Parathyroid adenoma (tissue), 2 donors: ENCODE results near the gene RFTN1.
A peak's percentile ranks its signal among the peaks of the same experiment; 100 is the strongest.

Experiments used
- H2AFZ ChIP-seq: fragments of 300-600 bp; sonication (generic); one replicate; pipeline ENCODE4 v1.7.0; 2017; ENCODE audit warnings: antibody characterized with exemption, mild to moderate bottlenecking
- H3K27ac ChIP-seq: fragments of 300-600 bp; sonication (generic); one replicate; pipeline ENCODE4 v1.7.0; 2017
- H3K27me3 ChIP-seq: fragments of 300-600 bp; sonication (generic); one replicate; pipeline ENCODE4 v1.7.0; 2017; ENCODE audit warnings: low read length; ENCODE audit not compliant: control insufficient read depth, insufficient read depth
- H3K36me3 ChIP-seq: fragments of 300-600 bp; sonication (generic); one replicate; pipeline ENCODE4 v1.7.0; 2017; ENCODE audit warnings: low read length; ENCODE audit not compliant: control insufficient read depth, insufficient read depth
- H3K4me1 ChIP-seq: fragments of 300-600 bp; sonication (generic); one replicate; pipeline ENCODE4 v1.7.0; 2017; ENCODE audit warnings: control low read depth
- H3K4me2 ChIP-seq: fragments of 300-600 bp; sonication (generic); one replicate; pipeline ENCODE4 v1.7.0; 2017; ENCODE audit warnings: low read length
- H3K4me3 ChIP-seq: fragments of 300-600 bp; sonication (generic); one replicate; pipeline ENCODE4 v1.7.0; 2017; ENCODE audit warnings: low read depth, low read length
- H3K79me2 ChIP-seq: fragments of 300-600 bp; sonication (generic); one replicate; pipeline ENCODE4 v1.7.0; 2017; ENCODE audit warnings: control low read depth
- H3K9ac ChIP-seq: fragments of 300-600 bp; sonication (generic); one replicate; pipeline ENCODE4 v1.7.0; 2017; ENCODE audit warnings: mild to moderate bottlenecking
- H3K9me3 ChIP-seq: fragments of 300-600 bp; sonication (generic); one replicate; pipeline ENCODE4 v1.7.0; 2017; ENCODE audit warnings: low read length; ENCODE audit not compliant: control insufficient read depth
- CTCF ChIP-seq: fragments of 300-600 bp; sonication (generic); IDR thresholded peaks from one replicate; pipeline ENCODE4 v1.7.0; 2017; ENCODE audit warnings: antibody characterized with exemption, mild to moderate bottlenecking
- donor health status: primary hyperparathyroidism.

Gene RFTN1

DNA sequence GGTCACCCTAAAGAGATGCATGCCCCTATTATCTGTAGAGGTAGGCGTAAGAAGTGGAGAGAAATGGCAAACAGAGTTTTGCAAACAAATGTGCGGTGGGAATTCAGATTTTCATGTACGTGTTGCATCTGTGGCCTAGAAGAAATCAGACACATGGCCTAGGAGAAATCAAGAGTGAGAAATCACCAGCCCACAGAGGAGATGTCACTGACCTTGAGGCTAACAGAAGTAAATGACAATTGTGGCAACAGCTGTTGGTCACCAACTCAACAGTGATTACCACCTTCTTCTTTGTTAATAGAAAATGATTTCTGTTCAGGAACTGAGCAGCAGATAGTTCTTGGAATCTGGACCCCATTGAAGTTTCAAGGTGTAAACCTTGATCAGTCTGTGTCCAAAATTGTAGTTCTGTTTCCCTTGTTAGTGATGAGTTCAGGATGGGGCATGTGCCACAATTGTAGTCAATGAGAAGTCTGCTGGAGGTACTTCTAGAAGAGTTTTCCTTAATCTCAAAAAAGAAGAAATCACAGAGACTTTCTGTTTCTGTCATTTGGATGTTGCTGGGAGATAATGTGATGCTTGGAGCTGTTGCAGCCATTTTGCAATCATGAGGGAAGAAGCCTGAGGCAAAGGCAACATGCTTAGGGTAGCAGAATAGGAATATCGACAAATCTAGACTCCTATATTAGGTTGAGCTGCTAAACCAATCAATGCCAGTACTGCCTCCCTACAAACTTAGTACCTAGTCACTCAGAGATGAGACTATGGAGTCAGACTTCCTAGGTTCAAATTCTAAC lies 34.3 kb upstream of the RFTN1 start:
- H3K36me3 ChIP-seq: no peaks in the 10 kb centered on the region
- no peak overlapping the region for H3K4me2 ChIP-seq
- no peaks in the 10 kb centered on the region for H3K79me2 ChIP-seq
- H3K27ac ChIP-seq: no peak overlapping the region
- H3K4me3 ChIP-seq: no peak overlapping the region
- no peaks in the 10 kb centered on the region for H3K9me3 ChIP-seq
- H3K9ac ChIP-seq: no peak overlapping the region
- H3K27me3 ChIP-seq: no peaks in the 10 kb centered on the region
- no peak overlapping the region for H2AFZ ChIP-seq
- H3K4me1 ChIP-seq: no peaks in the 10 kb centered on the region
- no peak for TF ChIP-seq CTCF

DNA sequence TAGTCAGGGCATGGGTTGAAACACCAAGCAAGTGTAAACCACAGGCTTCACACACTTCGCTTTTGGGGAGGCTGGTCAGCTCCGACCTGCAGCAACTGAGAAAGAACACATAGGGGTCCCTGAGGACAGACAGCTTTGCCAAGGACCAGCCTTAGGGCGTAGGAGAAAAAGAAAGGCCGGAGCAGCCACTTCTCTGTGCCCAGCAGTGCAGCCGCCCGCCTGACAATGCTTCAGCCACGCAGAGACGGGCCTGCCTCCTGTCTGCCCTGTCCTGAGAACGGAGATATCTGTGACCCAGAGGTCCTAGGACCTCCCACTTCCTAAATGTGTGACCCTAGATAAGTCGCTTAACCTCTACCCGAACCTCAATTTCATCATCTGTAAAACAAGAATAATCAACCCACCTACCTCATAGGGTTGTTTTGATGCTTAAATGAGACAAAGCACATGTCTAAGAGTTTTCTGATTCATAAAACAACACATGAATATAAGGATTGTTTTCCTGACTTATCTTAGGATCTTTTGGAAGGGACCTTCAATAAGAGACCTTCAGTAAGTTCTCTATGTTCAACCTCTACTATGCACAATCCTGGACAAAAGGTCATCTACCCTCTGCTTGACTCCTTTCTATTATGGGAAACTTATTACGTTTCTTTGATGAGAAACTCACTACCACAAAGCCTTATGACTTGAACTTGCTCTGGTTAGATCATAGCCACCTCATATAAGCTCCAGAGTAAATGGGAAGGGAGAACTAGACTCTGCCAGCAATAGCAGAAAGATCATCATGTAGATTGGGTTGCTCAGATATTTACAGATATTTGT lies 32.9 kb upstream of the RFTN1 start:
- Histone ChIP-seq H3K27ac (peak overlapping the region; percentile 67), H3K79me2 (no peaks in the 10 kb centered on the region), H3K9ac (no peak overlapping the region), H3K4me1 (no peaks in the 10 kb centered on the region), H3K27me3 (no peaks in the 10 kb centered on the region), H3K9me3 (no peaks in the 10 kb centered on the region), H3K4me2 (no peak overlapping the region), H3K36me3 (no peaks in the 10 kb centered on the region), H2AFZ (no peak overlapping the region), H3K4me3 (no peak overlapping the region)
- no peak for TF ChIP-seq CTCF

DNA sequence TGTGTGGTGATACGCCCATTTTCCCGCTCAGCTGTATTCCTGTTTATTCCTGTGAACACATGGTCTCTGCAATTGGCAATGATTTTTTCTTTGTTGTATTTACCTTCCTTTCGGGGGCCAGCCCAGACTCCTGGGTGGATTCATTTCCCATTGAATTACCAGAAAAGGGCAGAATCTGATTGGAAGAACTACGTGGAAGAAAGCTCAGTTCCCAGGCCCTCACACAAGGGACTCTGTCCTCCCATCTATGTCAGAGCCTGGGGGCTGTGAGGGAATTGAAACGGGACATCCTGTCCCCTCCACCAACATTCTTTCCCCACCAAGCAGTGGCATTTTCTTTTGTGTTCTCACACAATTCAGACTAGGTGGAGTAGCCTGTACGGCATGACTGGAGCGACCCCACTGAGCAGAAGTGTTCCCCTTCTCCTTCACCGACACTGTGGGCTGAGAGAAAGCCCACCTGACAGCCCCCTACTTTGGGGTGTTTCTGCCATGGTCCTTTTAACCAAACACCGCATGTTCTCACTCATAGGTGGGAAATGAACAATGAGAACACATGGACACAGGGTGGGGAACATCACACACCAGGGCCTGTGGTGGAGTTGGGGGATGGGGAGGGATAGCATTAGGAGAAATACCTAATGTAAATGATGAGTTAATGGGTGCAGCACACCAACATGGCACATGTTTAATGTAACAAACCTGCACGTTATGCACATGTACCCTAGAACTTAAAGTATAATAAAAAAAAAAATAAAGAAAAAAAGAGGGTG lies 32.1 kb upstream of the RFTN1 start:
- TF ChIP-seq CTCF: no peak
- H3K9ac ChIP-seq: no peak overlapping the region
- H3K79me2 ChIP-seq: no peaks in the 10 kb centered on the region
- H2AFZ ChIP-seq: no peak overlapping the region
- H3K4me2 ChIP-seq: no peak overlapping the region
- H3K36me3 ChIP-seq: no peaks in the 10 kb centered on the region
- H3K9me3 ChIP-seq: no peaks in the 10 kb centered on the region
- no peak overlapping the region for H3K4me3 ChIP-seq
- H3K27ac ChIP-seq: peak overlapping the region; percentile 67
- no peaks in the 10 kb centered on the region for H3K4me1 ChIP-seq
- H3K27me3 ChIP-seq: no peaks in the 10 kb centered on the region

- H2AFZ ChIP-seq: no peak overlapping the region
- no peak overlapping the region for H3K9ac ChIP-seq
- no peak overlapping the region for H3K4me2 ChIP-seq
- no peaks in the 10 kb centered on the region for H3K27me3 ChIP-seq
- H3K9me3 ChIP-seq: no peaks in the 10 kb centered on the region
- H3K27ac ChIP-seq: no peak overlapping the region
- no peak overlapping the region for H3K4me3 ChIP-seq
- H3K4me1 ChIP-seq: no peaks in the 10 kb centered on the region
- no peaks in the 10 kb centered on the region for H3K79me2 ChIP-seq
- no peak for TF ChIP-seq CTCF
- no peaks in the 10 kb centered on the region for H3K36me3 ChIP-seq
Measured at GRCh38 chr3:16543242-16543864, 29.9 kb upstream of the RFTN1 start.
